GM13976 (cell line): ENCODE measurements around the gene ANGPT4.

Experiments used
- DNase-seq: peaks from one replicate; pipeline ENCODE4 v3.0.0; 2012; ENCODE audit warnings: low spot score
- CTCF ChIP-seq: IDR thresholded peaks from 2 replicates; pipeline ENCODE4 v1.5.1; 2012; ENCODE audit warnings: borderline replicate concordance, mild to moderate bottlenecking; ENCODE audit not compliant: insufficient read depth; ENCODE audit errors: extremely low read depth, missing control alignments, control extremely low read depth
- in situ Hi-C: fragments of 300-500 bp; cut with MboI; formaldehyde crosslinking; loops from one replicate; pipeline ENCODE4 v1.12.0; 2022; ENCODE audit warnings: low sequenced_read_pairs, mixed read lengths, inconsistent platforms; ENCODE audit not compliant: unreplicated experiment

The ANGPT4 gene

GRCh38 chr20:824490-824889 lies 91.6 kb downstream of the ANGPT4 start:
- in situ Hi-C loops = loop anchor here (25.0 kb wide), 1 partner anchor 363 kb away; the partner anchor contains the start of gene TMEM74B
- no peak for TF ChIP-seq CTCF

GRCh38 chr20:823574-823902 lies 92.6 kb downstream of the ANGPT4 start:
- TF ChIP-seq CTCF = no peak
- in situ Hi-C loops = loop anchor here (25.0 kb wide), 1 partner anchor 364 kb away; the partner anchor contains the start of gene TMEM74B
- DNase-seq = no peak

More at GRCh38 chr20:824490-824889, 91.6 kb downstream of the ANGPT4 start:
- no peak for DNase-seq

GRCh38 chr20:822651-823573 lies 93.2 kb downstream of the ANGPT4 start:
- TF ChIP-seq CTCF = no peak
- no peak for DNase-seq
- in situ Hi-C loops = loop anchor here (25.0 kb wide), 1 partner anchor 364 kb away; the partner anchor contains the start of gene TMEM74B

GRCh38 chr20:821731-822065 lies 94.4 kb downstream of the ANGPT4 start:
- TF ChIP-seq CTCF = no peak
- in situ Hi-C loops = loop anchor here (25.0 kb wide), 1 partner anchor 366 kb away; the partner anchor contains the start of gene TMEM74B
- DNase-seq = no peak

DNA sequence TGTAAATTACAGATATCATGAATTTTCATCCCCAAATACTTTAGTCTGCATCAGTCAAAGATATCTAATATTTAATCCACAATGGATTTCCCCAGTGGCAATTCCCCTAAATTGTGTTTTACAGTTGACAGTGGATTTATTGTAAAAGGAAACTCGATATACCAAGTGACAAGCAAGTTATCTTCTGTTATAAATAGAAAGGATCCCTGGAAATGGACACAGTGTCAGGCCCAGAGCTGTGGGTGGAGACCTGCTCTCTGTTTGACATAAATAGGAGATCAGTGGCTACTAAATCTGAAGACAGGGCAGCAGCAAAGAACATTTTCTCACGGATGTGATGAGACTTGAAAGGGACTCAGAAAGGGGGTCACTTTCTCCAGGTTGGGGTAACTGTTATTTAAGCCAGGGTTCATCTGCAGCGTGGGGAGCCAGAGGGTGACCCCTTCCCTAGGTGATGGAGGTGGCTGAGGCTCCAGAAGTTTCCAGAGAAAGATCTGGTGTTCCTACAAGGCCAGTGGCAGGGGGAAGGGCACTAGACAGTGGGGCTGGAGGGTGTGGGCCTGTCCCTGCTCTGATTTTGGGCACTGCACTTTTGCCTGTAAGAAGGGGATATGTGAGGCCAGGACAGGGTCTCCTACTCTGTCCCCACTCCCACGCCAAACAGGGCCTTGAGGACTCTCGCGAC lies 94.9 kb downstream of the ANGPT4 start:
- no peak for TF ChIP-seq CTCF
- no peak for DNase-seq
- in situ Hi-C loops = loop anchor here (25.0 kb wide), 1 partner anchor 366 kb away; the partner anchor contains the start of gene TMEM74B

GRCh38 chr20:820323-820953 lies 95.7 kb downstream of the ANGPT4 start:
- in situ Hi-C loops = loop anchor here (25.0 kb wide), 1 partner anchor 367 kb away; the partner anchor contains the start of gene TMEM74B
- no peak for DNase-seq
- TF ChIP-seq CTCF = no peak
